GM15510 (cell line): ENCODE results near the gene SLC16A5.

Source experiments
- POLR2A ChIP-seq: IDR thresholded peaks from 3 replicates; pipeline ENCODE4 v1.6.1; 2011; ENCODE audit warnings: borderline replicate concordance; ENCODE audit not compliant: insufficient read length; ENCODE audit errors: extremely low read depth

Gene SLC16A5

GRCh38 chr17:75154195-75155106, 66.7 kb downstream of the SLC16A5 start, which contains the start of gene JPT1:
Gene JPT1, minus strand, starts transcription at chr17:75154512. Its CDS starts 115 bp downstream, at chr17:75154397.
- TF ChIP-seq POLR2A: peak; percentile 100

- TF ChIP-seq POLR2A: no peak
These were observed 67.4 kb downstream of the SLC16A5 start for GRCh38 chr17:75155191-75155601.
